ENCODE results near the gene DIP2C.
"Not testable (repeated sequence)": the region's sequence is repeated elsewhere in the genome, so short reads cannot be mapped to it uniquely, and the experiment has no call there.

DIP2C gene

DNA sequence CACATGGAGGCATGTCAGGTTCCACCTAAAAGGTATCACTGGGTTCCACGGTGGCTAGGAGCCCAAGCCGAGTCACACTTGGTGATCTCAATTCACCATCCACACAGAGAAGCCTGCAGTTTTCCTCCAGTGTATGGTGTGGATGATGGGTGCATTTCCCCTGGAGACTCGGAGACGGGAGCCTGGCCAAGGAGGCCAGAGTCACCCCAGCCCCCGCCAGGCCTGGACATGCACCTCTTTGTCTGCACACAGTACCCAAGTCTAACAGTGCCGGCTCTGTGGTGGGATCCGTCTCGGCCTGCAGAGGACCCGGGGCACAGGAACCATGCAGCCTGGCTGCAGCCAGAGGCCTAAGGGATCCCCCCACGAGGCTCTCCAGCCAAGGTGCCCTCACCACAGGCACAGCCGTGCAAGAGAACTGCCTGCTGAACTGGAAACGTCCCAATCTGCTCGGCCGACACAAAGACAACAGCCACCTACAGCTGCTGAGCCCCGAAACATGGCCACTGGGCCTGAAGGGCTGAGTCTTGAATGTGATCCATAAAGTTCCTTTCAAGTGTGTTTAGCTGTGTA lies 75.2 kb downstream of the DIP2C start:
- WGBS (ENCODE audit: extremely low coverage, insufficient coverage, insufficient read length) = no CpG with 5 or more reads among the region's 15 CpGs
- no peaks in the 10 kb centered on the region for H3K9me3 ChIP-seq (ENCODE audit: insufficient read depth, low read depth, low read length)
- peak overlapping the region; percentile 29 for H4K91ac ChIP-seq (ENCODE audit: low read depth, low read length)
- no peak overlapping the region for H3K4ac ChIP-seq (ENCODE audit: low read depth, low read length)
- no peak overlapping the region for H3K14ac ChIP-seq (ENCODE audit: low read length)
- H4K12ac ChIP-seq (ENCODE audit: low read depth, low read length) = no peak overlapping the region
- DNase-seq = no peak
- no peak overlapping the region for H3K9ac ChIP-seq (ENCODE audit: low read length)
- no peak overlapping the region for H2BK120ac ChIP-seq (ENCODE audit: insufficient read depth, low read length, poor library complexity)
- H3K36me3 ChIP-seq (ENCODE audit: control insufficient read depth in 1 of 2, insufficient read depth in 2 of 2, low read length in 2 of 2) = no peaks in the 10 kb centered on the region
- no peak overlapping the region for H2AFZ ChIP-seq (ENCODE audit: insufficient read depth, low read length, poor library complexity)
- peaks cover 41 to 43% of the 10 kb centered on the region in 2 experiments for H3K4me1 ChIP-seq (ENCODE audit: control insufficient read depth in 1 of 2, insufficient read depth in 2 of 2, low read length in 2 of 2)
- H3K79me1 ChIP-seq (ENCODE audit: low read length) = peaks cover 11% of the 10 kb centered on the region
- H3K27ac ChIP-seq (ENCODE audit: low read depth, low read length) = no peak overlapping the region
- no peak overlapping the region for H4K8ac ChIP-seq (ENCODE audit: low read depth, low read length)
- H3K23ac ChIP-seq (ENCODE audit: low read length) = no peak overlapping the region
- H2BK12ac ChIP-seq (ENCODE audit: low read length) = no peak overlapping the region
- H3K27me3 ChIP-seq (ENCODE audit: insufficient read depth, low read length) = no peaks in the 10 kb centered on the region
- no peak overlapping the region for H3K4me3 ChIP-seq (ENCODE audit: low read depth, low read length)
- peak overlapping the region; percentile 53 for H3K18ac ChIP-seq (ENCODE audit: low read length)
- no peak overlapping the region for H3K4me2 ChIP-seq (ENCODE audit: low read length)
- H2BK5ac ChIP-seq (ENCODE audit: low read depth, low read length, poor library complexity) = no peak overlapping the region
- peaks cover 2% of the 10 kb centered on the region for H3K79me2 ChIP-seq (ENCODE audit: control insufficient read depth, insufficient read depth, low read length, poor library complexity)
- no peak overlapping the region for H2AK5ac ChIP-seq (ENCODE audit: low read length)

GRCh38 chr10:613271-614138 lies 76.0 kb downstream of the DIP2C start:
- Histone ChIP-seq H3K27ac (ENCODE audit: low read depth, low read length) (no peak overlapping the region), H3K36me3 (ENCODE audit: control insufficient read depth in 1 of 2, insufficient read depth in 2 of 2, low read length in 2 of 2) (no peaks in the 10 kb centered on the region), H3K27me3 (ENCODE audit: insufficient read depth, low read length) (no peaks in the 10 kb centered on the region), H3K23ac (ENCODE audit: low read length) (no peak overlapping the region), H2AFZ (ENCODE audit: insufficient read depth, low read length, poor library complexity) (no peak overlapping the region), H2BK5ac (ENCODE audit: low read depth, low read length, poor library complexity) (no peak overlapping the region), H3K4ac (ENCODE audit: low read depth, low read length) (no peak overlapping the region), H3K18ac (ENCODE audit: low read length) (peak overlapping the region; percentile 53), H3K79me2 (ENCODE audit: control insufficient read depth, insufficient read depth, low read length, poor library complexity) (peaks cover 2% of the 10 kb centered on the region), H4K12ac (ENCODE audit: low read depth, low read length) (no peak overlapping the region), H3K9ac (ENCODE audit: low read length) (no peak overlapping the region), H2BK120ac (ENCODE audit: insufficient read depth, low read length, poor library complexity) (no peak overlapping the region), H3K14ac (ENCODE audit: low read length) (peak overlapping the region; percentile 18), H2BK12ac (ENCODE audit: low read length) (no peak overlapping the region), H4K91ac (ENCODE audit: low read depth, low read length) (peak overlapping the region; percentile 29), H3K4me3 (ENCODE audit: low read depth, low read length) (no peak overlapping the region), H4K8ac (ENCODE audit: low read depth, low read length) (no peak overlapping the region), H3K4me2 (ENCODE audit: low read length) (peak overlapping the region; percentile 49), H2AK5ac (ENCODE audit: low read length) (peak overlapping the region; percentile 54), H3K79me1 (ENCODE audit: low read length) (peaks cover 8% of the 10 kb centered on the region), H3K9me3 (ENCODE audit: insufficient read depth, low read depth, low read length) (no peaks in the 10 kb centered on the region), H3K4me1 (ENCODE audit: control insufficient read depth in 1 of 2, insufficient read depth in 2 of 2, low read length in 2 of 2) (peaks cover 37 to 39% of the 10 kb centered on the region in 2 experiments)
- WGBS (ENCODE audit: extremely low coverage, insufficient coverage, insufficient read length) = no CpG with 5 or more reads among the region's 19 CpGs
- DNase-seq = peak; percentile 92 to 99

DNA sequence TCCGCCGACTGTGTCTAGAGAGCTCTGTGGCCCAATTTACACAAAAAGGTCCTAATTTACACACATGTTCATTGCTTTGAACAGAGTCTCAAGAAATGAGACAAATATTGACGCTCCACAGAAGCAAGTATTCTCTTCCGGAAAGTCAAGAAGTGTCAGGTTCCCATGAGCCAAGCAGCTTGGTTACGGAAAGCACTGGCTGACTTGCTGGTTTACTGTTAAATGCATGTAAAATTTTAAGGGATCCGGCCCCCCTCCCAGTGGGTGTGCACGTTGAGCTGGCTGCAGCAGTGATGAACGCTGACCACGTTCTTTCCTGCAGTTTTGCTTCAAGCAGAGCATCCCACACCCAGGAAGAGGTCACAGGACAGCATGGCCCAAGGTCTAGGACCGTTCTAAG lies 76.8 kb downstream of the DIP2C start:
- Histone ChIP-seq H3K14ac (ENCODE audit: low read length) (no peak overlapping the region), H2BK120ac (ENCODE audit: insufficient read depth, low read length, poor library complexity) (no peak overlapping the region), H4K8ac (ENCODE audit: low read depth, low read length) (no peak overlapping the region), H3K79me2 (ENCODE audit: control insufficient read depth, insufficient read depth, low read length, poor library complexity) (peaks cover 2% of the 10 kb centered on the region), H3K27me3 (ENCODE audit: insufficient read depth, low read length) (no peaks in the 10 kb centered on the region), H3K9ac (ENCODE audit: low read length) (no peak overlapping the region), H3K18ac (ENCODE audit: low read length) (no peak overlapping the region), H3K27ac (ENCODE audit: low read depth, low read length) (no peak overlapping the region), H3K4ac (ENCODE audit: low read depth, low read length) (no peak overlapping the region), H2AFZ (ENCODE audit: insufficient read depth, low read length, poor library complexity) (no peak overlapping the region), H2AK5ac (ENCODE audit: low read length) (no peak overlapping the region), H3K23ac (ENCODE audit: low read length) (no peak overlapping the region), H4K12ac (ENCODE audit: low read depth, low read length) (no peak overlapping the region), H3K79me1 (ENCODE audit: low read length) (peaks cover 8% of the 10 kb centered on the region), H3K9me3 (ENCODE audit: insufficient read depth, low read depth, low read length) (no peaks in the 10 kb centered on the region), H2BK5ac (ENCODE audit: low read depth, low read length, poor library complexity) (no peak overlapping the region), H2BK12ac (ENCODE audit: low read length) (no peak overlapping the region), H3K4me2 (ENCODE audit: low read length) (peak overlapping the region; percentile 49), H3K36me3 (ENCODE audit: control insufficient read depth in 1 of 2, insufficient read depth in 2 of 2, low read length in 2 of 2) (no peaks in the 10 kb centered on the region), H3K4me3 (ENCODE audit: low read depth, low read length) (no peak overlapping the region), H3K4me1 (ENCODE audit: control insufficient read depth in 1 of 2, insufficient read depth in 2 of 2, low read length in 2 of 2) (peaks cover 35 to 39% of the 10 kb centered on the region in 2 experiments), H4K91ac (ENCODE audit: low read depth, low read length) (no peak overlapping the region)
- DNase-seq = no peak
- no CpG with 5 or more reads among the region's 10 CpGs for WGBS (ENCODE audit: extremely low coverage, insufficient coverage, insufficient read length)

- H3K9ac ChIP-seq (ENCODE audit: low read length); H2BK120ac ChIP-seq (ENCODE audit: insufficient read depth, low read length, poor library complexity); H3K79me2 ChIP-seq (ENCODE audit: control insufficient read depth, insufficient read depth, low read length, poor library complexity); DNase-seq; H3K27ac ChIP-seq (ENCODE audit: low read depth, low read length); H4K12ac ChIP-seq (ENCODE audit: low read depth, low read length); H2AFZ ChIP-seq (ENCODE audit: insufficient read depth, low read length, poor library complexity); H3K79me1 ChIP-seq (ENCODE audit: low read length); H3K18ac ChIP-seq (ENCODE audit: low read length); H3K9me3 ChIP-seq (ENCODE audit: insufficient read depth, low read depth, low read length); H4K8ac ChIP-seq (ENCODE audit: low read depth, low read length); H4K91ac ChIP-seq (ENCODE audit: low read depth, low read length); H3K27me3 ChIP-seq (ENCODE audit: insufficient read depth, low read length); H3K14ac ChIP-seq (ENCODE audit: low read length); H2AK5ac ChIP-seq (ENCODE audit: low read length); H3K4me2 ChIP-seq (ENCODE audit: low read length); H3K4ac ChIP-seq (ENCODE audit: low read depth, low read length); H3K4me3 ChIP-seq (ENCODE audit: low read depth, low read length); H3K23ac ChIP-seq (ENCODE audit: low read length); H3K36me3 ChIP-seq (ENCODE audit: control insufficient read depth in 1 of 2, insufficient read depth in 2 of 2, low read length in 2 of 2); H2BK5ac ChIP-seq (ENCODE audit: low read depth, low read length, poor library complexity); H2BK12ac ChIP-seq (ENCODE audit: low read length): not testable (repeated sequence)
- no CpG with 5 or more reads among the region's 7 CpGs for WGBS (ENCODE audit: extremely low coverage, insufficient coverage, insufficient read length)
- H3K4me1 ChIP-seq (ENCODE audit: control insufficient read depth in 1 of 2, insufficient read depth in 2 of 2, low read length in 2 of 2) = peaks cover 38 to 47% of the 10 kb centered on the region in 2 experiments
Observed at GRCh38 chr10:610642-611305, 78.7 kb downstream of the DIP2C start.

All from trophoblast cell (in vitro differentiated cells and primary cell).